Measurements from ENCODE around the gene CALN1.

CALN1 gene

DNA sequence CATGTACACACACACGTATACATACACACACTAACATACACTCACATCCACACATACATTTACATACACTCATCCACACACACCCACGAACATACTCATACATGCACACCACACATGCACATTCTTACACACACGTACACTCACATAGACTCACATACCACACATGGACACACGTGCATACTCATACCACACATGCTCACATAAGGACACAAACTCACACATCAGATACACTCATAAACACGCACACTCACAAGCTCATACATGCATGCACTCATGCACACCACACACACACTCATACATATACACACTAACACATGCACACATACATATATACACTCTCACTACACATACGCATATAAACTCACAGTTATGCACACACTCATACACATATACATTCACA, 1.2 kb upstream of the CALN1 start:
- TF ChIP-seq, protein P1, sequence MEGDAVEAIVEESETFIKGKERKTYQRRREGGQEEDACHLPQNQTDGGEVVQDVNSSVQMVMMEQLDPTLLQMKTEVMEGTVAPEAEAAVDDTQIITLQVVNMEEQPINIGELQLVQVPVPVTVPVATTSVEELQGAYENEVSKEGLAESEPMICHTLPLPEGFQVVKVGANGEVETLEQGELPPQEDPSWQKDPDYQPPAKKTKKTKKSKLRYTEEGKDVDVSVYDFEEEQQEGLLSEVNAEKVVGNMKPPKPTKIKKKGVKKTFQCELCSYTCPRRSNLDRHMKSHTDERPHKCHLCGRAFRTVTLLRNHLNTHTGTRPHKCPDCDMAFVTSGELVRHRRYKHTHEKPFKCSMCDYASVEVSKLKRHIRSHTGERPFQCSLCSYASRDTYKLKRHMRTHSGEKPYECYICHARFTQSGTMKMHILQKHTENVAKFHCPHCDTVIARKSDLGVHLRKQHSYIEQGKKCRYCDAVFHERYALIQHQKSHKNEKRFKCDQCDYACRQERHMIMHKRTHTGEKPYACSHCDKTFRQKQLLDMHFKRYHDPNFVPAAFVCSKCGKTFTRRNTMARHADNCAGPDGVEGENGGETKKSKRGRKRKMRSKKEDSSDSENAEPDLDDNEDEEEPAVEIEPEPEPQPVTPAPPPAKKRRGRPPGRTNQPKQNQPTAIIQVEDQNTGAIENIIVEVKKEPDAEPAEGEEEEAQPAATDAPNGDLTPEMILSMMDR (IDR thresholded peaks at IDR 0.05; ENCODE audit: control insufficient read depth, extremely low read depth, insufficient read depth), result no peak
- H3K4me3 ChIP-seq (ENCODE audit: low read depth, low read length), result no peak overlapping the region
- DNase-seq (ENCODE audit: low read depth), result no peak

DNA sequence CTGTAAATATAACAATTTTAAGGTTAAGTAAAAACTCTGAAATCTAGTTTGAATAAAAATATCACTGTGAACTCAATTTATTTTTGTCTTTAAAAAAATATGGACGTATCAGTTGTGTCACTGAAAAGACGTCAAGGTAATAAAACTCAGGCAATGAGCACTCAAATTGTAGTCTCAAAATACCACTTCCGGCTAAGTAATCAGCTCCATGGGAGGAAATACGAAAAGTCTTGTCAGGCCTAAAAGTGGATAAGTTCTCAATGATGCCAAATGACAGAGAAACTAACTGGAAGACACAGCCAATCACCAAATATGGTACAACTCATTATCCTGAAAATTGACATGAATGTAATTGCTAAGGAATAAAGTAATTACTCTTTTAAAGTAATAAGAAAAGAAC, 719 bp downstream of the CALN1 start:
- no peak for DNase-seq (ENCODE audit: low read depth)
- TF ChIP-seq, protein P1 (IDR thresholded peaks at IDR 0.05; ENCODE audit: control insufficient read depth, extremely low read depth, insufficient read depth), result no peak
- no peak overlapping the region for H3K4me3 ChIP-seq (ENCODE audit: low read depth, low read length)

GRCh38 chr7:72409638-72410015, 2.5 kb downstream of the CALN1 start:
- H3K4me3 ChIP-seq (ENCODE audit: low read depth, low read length), result no peak overlapping the region
- DNase-seq (ENCODE audit: low read depth), result no peak
- TF ChIP-seq, protein P1 (IDR thresholded peaks at IDR 0.05; ENCODE audit: control insufficient read depth, extremely low read depth, insufficient read depth), result no peak

DNA sequence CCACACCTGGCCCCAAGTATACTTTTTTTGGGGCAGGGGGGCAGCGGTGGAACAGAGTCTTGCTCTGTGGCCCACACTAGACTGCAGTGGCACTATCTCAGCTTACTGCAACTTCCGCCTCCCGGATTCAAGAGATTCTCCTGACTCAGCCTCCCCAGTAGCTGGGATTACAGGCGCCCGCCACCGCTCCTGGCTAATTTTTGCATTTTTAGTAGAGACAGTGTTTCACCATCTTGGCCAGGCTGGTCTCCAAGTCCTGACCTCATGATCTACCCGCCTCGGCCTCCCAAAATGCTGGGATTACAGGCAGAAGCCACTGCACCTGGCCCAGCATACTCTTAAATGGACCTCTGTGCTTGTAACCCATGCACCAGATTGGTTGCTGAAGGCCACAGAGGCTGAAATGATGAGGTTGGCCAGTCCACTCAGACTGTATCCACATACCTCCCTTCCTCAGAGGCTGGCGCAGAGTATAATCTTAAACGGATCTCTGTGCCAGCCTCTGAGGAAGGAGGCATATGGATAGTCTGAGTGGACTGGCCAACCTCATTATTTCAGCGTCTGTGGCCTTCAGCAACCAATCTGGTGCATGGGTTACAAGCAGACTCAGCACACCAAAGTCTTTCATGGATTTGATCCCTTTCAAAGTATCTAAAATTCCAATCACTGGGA, 3.0 kb downstream of the CALN1 start:
- H3K4me3 ChIP-seq (ENCODE audit: low read depth, low read length), result no peak overlapping the region
- TF ChIP-seq, protein P1 (IDR thresholded peaks at IDR 0.05; ENCODE audit: control insufficient read depth, extremely low read depth, insufficient read depth), result no peak
- DNase-seq (ENCODE audit: low read depth), result no peak

DNA sequence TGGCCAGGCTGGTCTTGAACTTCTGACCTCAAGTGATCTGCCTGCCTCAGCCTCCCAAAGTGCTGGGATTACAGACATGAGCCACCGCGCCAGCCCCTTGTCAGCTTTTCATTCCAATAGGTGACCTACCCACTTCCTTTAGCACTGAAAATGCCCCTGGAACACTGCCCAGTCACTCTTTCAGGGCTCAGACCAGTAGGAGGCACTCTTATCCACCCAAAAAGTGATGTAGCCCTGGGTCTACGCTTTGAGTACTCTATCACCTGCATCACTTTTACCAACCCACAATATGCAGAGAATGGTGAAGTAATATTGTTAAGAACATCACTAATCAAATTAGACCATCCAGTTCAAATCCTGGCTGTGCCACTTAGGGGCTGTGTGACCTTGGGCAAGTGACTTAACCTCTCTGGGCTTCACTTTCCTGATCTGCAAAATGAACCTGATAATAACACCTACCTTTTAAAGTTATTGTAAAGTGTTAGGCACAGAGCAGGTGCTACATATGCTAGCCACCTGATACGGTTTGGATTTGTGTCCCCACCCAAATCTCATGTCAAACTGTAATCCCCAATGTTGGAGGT, 5.2 kb downstream of the CALN1 start:
- DNase-seq (ENCODE audit: low read depth), result no peak
- no peak overlapping the region for H3K4me3 ChIP-seq (ENCODE audit: low read depth, low read length)
- TF ChIP-seq, protein P1 (IDR thresholded peaks at IDR 0.05; ENCODE audit: control insufficient read depth, extremely low read depth, insufficient read depth), result no peak

GRCh38 chr7:72405871-72406270, 6.3 kb downstream of the CALN1 start:
- TF ChIP-seq, protein P1 (IDR thresholded peaks at IDR 0.05; ENCODE audit: control insufficient read depth, extremely low read depth, insufficient read depth), result no peak
- no peak for DNase-seq (ENCODE audit: low read depth)
- H3K4me3 ChIP-seq (ENCODE audit: low read depth, low read length), result no peak overlapping the region

- no peak overlapping the region for H3K4me3 ChIP-seq (ENCODE audit: low read depth, low read length)
- TF ChIP-seq, protein P1 (IDR thresholded peaks at IDR 0.05; ENCODE audit: control insufficient read depth, extremely low read depth, insufficient read depth), result no peak
- no peak for DNase-seq (ENCODE audit: low read depth)
Observed at GRCh38 chr7:72405418-72405817, 6.7 kb downstream of the CALN1 start.
